ENCODE results near the gene VSIG8.

GRCh38 chr1:159880430-159880829, 18.0 kb upstream of the VSIG8 start:
- TF ChIP-seq CTCF (IDR thresholded peaks at IDR 0.05; ENCODE audit: extremely low read depth in 1 of 2, insufficient read depth in 1 of 2, low read depth in 1 of 2, low read length in 2 of 2) (no peak), MAX (IDR thresholded peaks at IDR 0.05; ENCODE audit: insufficient read depth, insufficient read length) (no peak), POLR2A (IDR thresholded peaks at IDR 0.05; ENCODE audit: low read depth, low read length) (no peak), FOS (IDR thresholded peaks at IDR 0.05; ENCODE audit: borderline replicate concordance, insufficient read depth, low read length) (no peak), MYC (IDR thresholded peaks at IDR 0.05; ENCODE audit: low read depth, low read length) (no peak), POLR2AphosphoS5 (IDR thresholded peaks at IDR 0.05; ENCODE audit: insufficient read depth, low read depth, low read length) (no peak), EZH2 (IDR thresholded peaks at IDR 0.05; ENCODE audit: borderline replicate concordance, low read depth, low read length, severe bottlenecking) (no peak), JUN (IDR thresholded peaks at IDR 0.05; ENCODE audit: borderline replicate concordance, insufficient read depth, insufficient read length, low read depth) (no peak), GATA2 (IDR thresholded peaks at IDR 0.05; ENCODE audit: insufficient read depth, insufficient read length, low read depth, low read length) (no peak)
